WTC11 (cell line): ENCODE results near the gene ETF1. TPM values are rescaled to one million over a fixed set of nuclear protein-coding genes. Genes with fewer than 3 reads are reported as not detected.
A peak's percentile ranks its signal among the peaks of the same experiment; 100 is the strongest.

Experiments used
- AR ChIP-seq: fragments of 250-450 bp; sonication (Bioruptor Pico); IDR thresholded peaks from 2 replicates; pipeline ENCODE4 v1.9.0; 2021; ENCODE audit warnings: mild to moderate bottlenecking
- ATF3 ChIP-seq: sonication (generic); formaldehyde crosslinking; conservative IDR thresholded peaks from 2 replicates; pipeline ENCODE4 v1.8.1; 2022; ENCODE audit warnings: mild to moderate bottlenecking, missing genetic modification reagents
- E2F4 ChIP-seq: sonication (generic); formaldehyde crosslinking; IDR thresholded peaks from 2 replicates; pipeline ENCODE4 v1.8.1; 2022; ENCODE audit warnings: low read depth, mild to moderate bottlenecking, moderate library complexity, missing genetic modification reagents, borderline replicate concordance
- EMX1 ChIP-seq: fragments of 250-450 bp; sonication (Bioruptor Pico); IDR thresholded peaks from 2 replicates; pipeline ENCODE4 v1.8.0; 2021; ENCODE audit warnings: mild to moderate bottlenecking
- FOXK1 ChIP-seq: sonication (generic); formaldehyde crosslinking; IDR thresholded peaks from 2 replicates; pipeline ENCODE4 v1.8.0; 2022; ENCODE audit warnings: mild to moderate bottlenecking, moderate library complexity, missing genetic modification reagents
- GRHL2 ChIP-seq: fragments of 250-450 bp; sonication (Bioruptor Pico); IDR thresholded peaks from 2 replicates; pipeline ENCODE4 v1.8.0; 2022; ENCODE audit warnings: mild to moderate bottlenecking, moderate library complexity; ENCODE audit not compliant: insufficient replicate concordance, severe bottlenecking
- MXD4 ChIP-seq: fragments of 250-450 bp; sonication (Bioruptor Pico); IDR thresholded peaks from 2 replicates; pipeline ENCODE4 v1.8.0; 2021; ENCODE audit warnings: mild to moderate bottlenecking, moderate library complexity, borderline replicate concordance
- NR2C2 ChIP-seq: sonication (generic); formaldehyde crosslinking; IDR thresholded peaks from 2 replicates; pipeline ENCODE4 v1.8.0; 2022; ENCODE audit warnings: mild to moderate bottlenecking, missing genetic modification reagents
- NR3C1 ChIP-seq: sonication (generic); formaldehyde crosslinking; conservative IDR thresholded peaks from 2 replicates; pipeline ENCODE4 v1.8.1; 2023; ENCODE audit warnings: low read depth, mild to moderate bottlenecking, missing genetic modification reagents
- PRDM15 ChIP-seq: sonication (generic); formaldehyde crosslinking; IDR thresholded peaks from 2 replicates; pipeline ENCODE4 v1.8.0; 2022; ENCODE audit warnings: missing genetic modification reagents
- RORB ChIP-seq: fragments of 250-450 bp; sonication (Bioruptor Pico); IDR thresholded peaks from 2 replicates; pipeline ENCODE4 v1.9.0; 2021; ENCODE audit warnings: mild to moderate bottlenecking
- SMAD3 ChIP-seq: sonication (generic); formaldehyde crosslinking; IDR thresholded peaks from 2 replicates; pipeline ENCODE4 v1.8.0; 2022; ENCODE audit warnings: missing genetic modification reagents, mild to moderate bottlenecking, borderline replicate concordance
- STAT6 ChIP-seq: sonication (generic); formaldehyde crosslinking; conservative IDR thresholded peaks from 2 replicates; pipeline ENCODE4 v1.8.1; 2023; ENCODE audit warnings: mild to moderate bottlenecking, low read depth, missing genetic modification reagents, moderate library complexity
- TP53 ChIP-seq: sonication (generic); formaldehyde crosslinking; IDR thresholded peaks from 2 replicates; pipeline ENCODE4 v1.8.1; 2023; ENCODE audit warnings: mild to moderate bottlenecking, missing genetic modification reagents
- USF1 ChIP-seq: sonication (generic); formaldehyde crosslinking; IDR thresholded peaks from 2 replicates; pipeline ENCODE4 v1.8.0; 2022; ENCODE audit warnings: mild to moderate bottlenecking, missing genetic modification reagents
- ZNF263 ChIP-seq: sonication (generic); formaldehyde crosslinking; IDR thresholded peaks from 2 replicates; pipeline ENCODE4 v1.8.1; 2022; ENCODE audit warnings: low read depth, mild to moderate bottlenecking, moderate library complexity, missing genetic modification reagents
- ZNF416 ChIP-seq: fragments of 250-450 bp; sonication (Bioruptor Pico); IDR thresholded peaks from 2 replicates; pipeline ENCODE4 v1.9.0; 2021; ENCODE audit warnings: mild to moderate bottlenecking, inconsistent platforms
- total RNA-seq: library from RNA; stranded (reverse); gene quantifications from 3 replicates; pipeline ENCODE4 v1.2.3, GENCODE V29; 2021
- TF ChIP-seq, protein P1 (sequence below): sonication (generic); formaldehyde crosslinking; IDR thresholded peaks from 2 replicates; pipeline ENCODE4 v1.8.0; 2022; ENCODE audit warnings: mild to moderate bottlenecking, missing genetic modification reagents
- TF ChIP-seq, protein P2 (sequence below): fragments of 250-450 bp; sonication (Bioruptor Pico); IDR thresholded peaks from 2 replicates; pipeline ENCODE4 v1.8.0; 2021; ENCODE audit warnings: mild to moderate bottlenecking
- TF ChIP-seq, protein P3 (sequence below): fragments of 250-450 bp; sonication (Bioruptor Pico); IDR thresholded peaks from 2 replicates; pipeline ENCODE4 v2.1.2; 2022; ENCODE audit warnings: mild to moderate bottlenecking, moderate library complexity
- TF ChIP-seq, protein P4 (sequence below): sonication (generic); formaldehyde crosslinking; IDR thresholded peaks from 2 replicates; pipeline ENCODE4 v1.8.1; 2022; ENCODE audit warnings: low read depth, missing genetic modification reagents, borderline replicate concordance

The ETF1 gene
- total RNA-seq, 1 experiment from 2014 or later, result 137 TPM

GRCh38 chr5:138542956-138543729 lies at the start of gene ETF1 (continued):
- TF ChIP-seq E2F4 (CRISPR knock-in tag) (no peak), EMX1 (no peak), ZNF416 (0 out of 2 replicates have a peak, but pooled peaks have one; percentile 34), ZNF263 (CRISPR knock-in tag) (no peak), ATF3 (CRISPR knock-in tag) (no peak), STAT6 (CRISPR knock-in tag) (no peak), RORB (CRISPR knock-in tag) (no peak), USF1 (CRISPR knock-in tag) (peak; percentile 89), SMAD3 (CRISPR knock-in tag) (no peak), GRHL2 (no peak), PRDM15 (CRISPR knock-in tag) (no peak), AR (no peak), MXD4 (CRISPR knock-in tag) (no peak), TP53 (CRISPR knock-in tag) (peak; percentile 71; the same call in 1 of the 2 replicates), NR3C1 (no peak), FOXK1 (0 out of 2 replicates have a peak, but pooled peaks have one; percentile 80), NR2C2 (CRISPR knock-in tag) (0 out of 2 replicates have a peak, but pooled peaks have one; percentile 27)
- TF ChIP-seq, protein P1, sequence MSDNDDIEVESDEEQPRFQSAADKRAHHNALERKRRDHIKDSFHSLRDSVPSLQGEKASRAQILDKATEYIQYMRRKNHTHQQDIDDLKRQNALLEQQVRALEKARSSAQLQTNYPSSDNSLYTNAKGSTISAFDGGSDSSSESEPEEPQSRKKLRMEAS (CRISPR knock-in tag), result peak; percentile 98
- TF ChIP-seq, protein P2, sequence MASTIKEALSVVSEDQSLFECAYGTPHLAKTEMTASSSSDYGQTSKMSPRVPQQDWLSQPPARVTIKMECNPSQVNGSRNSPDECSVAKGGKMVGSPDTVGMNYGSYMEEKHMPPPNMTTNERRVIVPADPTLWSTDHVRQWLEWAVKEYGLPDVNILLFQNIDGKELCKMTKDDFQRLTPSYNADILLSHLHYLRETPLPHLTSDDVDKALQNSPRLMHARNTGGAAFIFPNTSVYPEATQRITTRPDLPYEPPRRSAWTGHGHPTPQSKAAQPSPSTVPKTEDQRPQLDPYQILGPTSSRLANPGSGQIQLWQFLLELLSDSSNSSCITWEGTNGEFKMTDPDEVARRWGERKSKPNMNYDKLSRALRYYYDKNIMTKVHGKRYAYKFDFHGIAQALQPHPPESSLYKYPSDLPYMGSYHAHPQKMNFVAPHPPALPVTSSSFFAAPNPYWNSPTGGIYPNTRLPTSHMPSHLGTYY, result no peak
- TF ChIP-seq, protein P3, sequence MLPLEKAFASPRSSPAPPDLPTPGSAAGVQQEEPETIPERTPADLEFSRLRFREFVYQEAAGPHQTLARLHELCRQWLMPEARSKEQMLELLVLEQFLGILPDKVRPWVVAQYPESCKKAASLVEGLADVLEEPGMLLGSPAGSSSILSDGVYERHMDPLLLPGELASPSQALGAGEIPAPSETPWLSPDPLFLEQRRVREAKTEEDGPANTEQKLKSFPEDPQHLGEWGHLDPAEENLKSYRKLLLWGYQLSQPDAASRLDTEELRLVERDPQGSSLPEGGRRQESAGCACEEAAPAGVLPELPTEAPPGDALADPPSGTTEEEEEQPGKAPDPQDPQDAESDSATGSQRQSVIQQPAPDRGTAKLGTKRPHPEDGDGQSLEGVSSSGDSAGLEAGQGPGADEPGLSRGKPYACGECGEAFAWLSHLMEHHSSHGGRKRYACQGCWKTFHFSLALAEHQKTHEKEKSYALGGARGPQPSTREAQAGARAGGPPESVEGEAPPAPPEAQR (CRISPR knock-in tag), result no peak
- TF ChIP-seq, protein P4, sequence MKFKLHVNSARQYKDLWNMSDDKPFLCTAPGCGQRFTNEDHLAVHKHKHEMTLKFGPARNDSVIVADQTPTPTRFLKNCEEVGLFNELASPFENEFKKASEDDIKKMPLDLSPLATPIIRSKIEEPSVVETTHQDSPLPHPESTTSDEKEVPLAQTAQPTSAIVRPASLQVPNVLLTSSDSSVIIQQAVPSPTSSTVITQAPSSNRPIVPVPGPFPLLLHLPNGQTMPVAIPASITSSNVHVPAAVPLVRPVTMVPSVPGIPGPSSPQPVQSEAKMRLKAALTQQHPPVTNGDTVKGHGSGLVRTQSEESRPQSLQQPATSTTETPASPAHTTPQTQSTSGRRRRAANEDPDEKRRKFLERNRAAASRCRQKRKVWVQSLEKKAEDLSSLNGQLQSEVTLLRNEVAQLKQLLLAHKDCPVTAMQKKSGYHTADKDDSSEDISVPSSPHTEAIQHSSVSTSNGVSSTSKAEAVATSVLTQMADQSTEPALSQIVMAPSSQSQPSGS (CRISPR knock-in tag), result no peak
